Activated T-helper 9 cell treated with anti-CD3 and anti-CD28 coated beads, Interleukin-2, amount 50 U/mL, for 16 hours (primary cell): ENCODE data around the gene NEDD4L.

Source experiments
- DNase-seq: peaks from one replicate; pipeline ENCODE4 v3.0.0-alpha.2; 2020; ENCODE audit warnings: low read depth

NEDD4L gene

GRCh38 chr18:58349650-58350049 is 305.6 kb downstream of the NEDD4L start:
- no peak for DNase-seq

- DNase-seq = no peak
Observed at GRCh38 chr18:58350526-58350925, 306.5 kb downstream of the NEDD4L start.

DNA sequence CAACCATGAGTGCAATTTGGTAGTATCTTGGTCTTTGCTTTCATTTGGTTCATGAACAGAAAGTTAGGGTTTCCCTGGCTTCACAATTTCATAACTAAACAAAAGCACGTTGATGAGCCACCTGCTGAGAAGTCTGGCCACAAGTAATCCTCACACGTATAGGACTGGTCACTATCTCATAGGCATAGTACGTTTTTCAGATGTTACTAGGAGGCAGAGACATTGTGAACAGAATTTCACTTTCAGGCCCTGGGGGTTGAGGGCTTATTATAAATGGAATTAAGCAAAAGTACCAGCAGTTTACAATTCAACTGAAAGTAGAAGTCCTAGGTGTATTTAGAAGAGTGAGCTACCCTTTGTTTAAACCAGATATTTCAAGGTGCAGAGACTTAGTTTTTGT is 307.8 kb downstream of the NEDD4L start:
- DNase-seq = no peak

GRCh38 chr18:58353581-58353980 is 309.6 kb downstream of the NEDD4L start:
- no peak for DNase-seq

DNA sequence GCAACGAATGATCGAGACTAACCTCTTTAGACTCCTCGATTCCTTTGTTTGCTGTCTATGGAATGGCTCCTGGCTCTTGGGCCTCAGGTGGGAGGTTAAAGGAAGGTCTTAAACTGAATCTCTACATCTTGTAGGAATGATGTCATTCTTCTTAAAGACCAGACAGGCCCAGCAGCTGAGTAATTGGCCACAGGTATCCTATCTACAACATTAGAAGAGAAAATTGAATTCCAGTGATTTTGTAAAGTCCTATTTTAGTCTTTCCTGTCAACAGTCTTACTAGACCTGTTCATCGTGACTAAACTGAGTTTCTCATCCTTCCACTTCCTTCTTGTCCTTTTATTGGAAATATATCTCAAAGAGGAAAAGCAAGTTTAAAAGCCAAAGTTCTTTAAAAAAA is 310.0 kb downstream of the NEDD4L start:
- DNase-seq = no peak

- DNase-seq = no peak
Observed at GRCh38 chr18:58354791-58355190, 310.8 kb downstream of the NEDD4L start.

GRCh38 chr18:58355243-58355642 is 311.2 kb downstream of the NEDD4L start:
- no peak for DNase-seq

DNA sequence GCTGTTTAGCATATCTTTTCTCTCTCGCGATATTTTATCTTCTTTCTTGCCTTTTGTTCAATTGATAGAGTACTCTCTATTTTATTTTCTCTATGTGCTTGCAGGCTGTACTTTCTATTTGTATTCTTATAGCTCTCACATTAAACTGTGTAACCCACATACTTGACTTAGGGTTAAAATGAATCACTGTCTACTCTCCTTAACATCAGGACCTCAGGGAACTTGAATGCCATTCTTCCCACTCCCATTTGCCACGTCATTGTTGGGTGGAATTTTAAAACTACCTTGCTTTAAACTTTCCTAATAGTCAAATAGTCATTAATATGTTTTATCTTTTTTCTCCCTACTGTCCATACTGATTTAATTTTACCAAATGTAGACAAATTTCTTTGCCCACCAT is 315.2 kb downstream of the NEDD4L start:
- DNase-seq = no peak

DNA sequence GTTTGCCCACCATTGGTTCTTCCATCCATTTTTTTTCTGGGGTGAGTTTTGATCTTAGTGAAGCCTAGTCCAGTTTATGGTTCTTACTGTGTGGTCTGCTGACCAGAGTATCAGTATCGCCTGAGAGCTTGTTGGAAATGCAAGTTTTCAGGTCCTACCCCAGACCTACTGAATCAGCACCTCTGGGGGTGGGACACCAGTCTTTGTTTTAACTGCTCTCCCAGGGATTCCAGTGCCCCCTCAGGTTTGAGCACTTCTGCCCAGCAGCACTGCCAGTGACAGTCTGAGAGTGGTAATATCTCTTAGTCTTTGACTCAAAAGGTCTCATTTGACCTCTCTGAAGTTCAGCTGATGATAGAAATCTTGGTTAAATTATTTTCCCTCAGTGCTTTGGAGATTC is 315.6 kb downstream of the NEDD4L start:
- no peak for DNase-seq

- no peak for DNase-seq
Observed at GRCh38 chr18:58360324-58360723, 316.3 kb downstream of the NEDD4L start.

DNA sequence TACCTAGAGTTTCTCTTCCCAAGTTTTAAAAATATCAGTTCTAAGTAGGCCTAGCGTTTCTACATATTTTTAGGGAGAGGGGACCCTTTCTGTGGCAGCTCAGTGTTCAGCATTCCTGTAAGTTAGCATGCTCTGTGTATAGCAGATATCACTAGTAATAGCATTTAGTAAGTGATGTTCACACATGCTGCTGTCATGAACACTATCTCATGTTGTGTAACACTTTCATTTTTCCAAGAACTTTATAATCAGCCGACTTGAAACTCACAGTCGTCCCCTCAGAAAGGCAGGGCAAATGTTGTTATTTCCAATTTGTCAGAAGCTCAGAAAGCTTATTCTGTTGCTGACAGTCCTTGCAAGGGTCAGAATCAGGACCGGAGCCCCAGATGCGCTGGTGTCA is 317.2 kb downstream of the NEDD4L start:
- no peak for DNase-seq

GRCh38 chr18:58362027-58362575 is 318.1 kb downstream of the NEDD4L start:
- no peak for DNase-seq

GRCh38 chr18:58362829-58363271 is 318.8 kb downstream of the NEDD4L start:
- DNase-seq = no peak

GRCh38 chr18:58363767-58364540 is 319.9 kb downstream of the NEDD4L start:
- no peak for DNase-seq

- DNase-seq = no peak
Observed at GRCh38 chr18:58364876-58365528, 321.0 kb downstream of the NEDD4L start.

- DNase-seq = no peak
Observed at GRCh38 chr18:58367425-58368140, 323.6 kb downstream of the NEDD4L start.

DNA sequence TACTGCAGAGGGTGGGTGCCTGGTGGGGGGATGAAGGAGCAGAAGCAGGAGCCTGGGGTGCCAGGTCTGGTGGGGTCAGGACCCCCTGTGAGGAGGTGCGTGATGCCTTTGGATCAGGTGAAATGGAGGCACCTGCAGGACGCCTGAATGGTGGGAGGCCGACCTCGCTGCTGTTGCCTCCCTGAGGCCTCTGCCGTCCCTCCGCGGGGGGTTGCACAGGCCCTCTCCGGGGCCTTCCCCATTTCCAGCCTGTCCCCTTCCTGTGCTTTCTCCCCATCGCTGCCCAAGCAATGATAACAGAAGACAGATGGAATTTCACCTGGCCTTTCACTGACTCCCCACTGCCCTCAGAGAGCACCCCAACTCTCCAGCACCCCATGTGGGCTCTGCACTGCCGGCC is 325.6 kb downstream of the NEDD4L start:
- no peak for DNase-seq

DNA sequence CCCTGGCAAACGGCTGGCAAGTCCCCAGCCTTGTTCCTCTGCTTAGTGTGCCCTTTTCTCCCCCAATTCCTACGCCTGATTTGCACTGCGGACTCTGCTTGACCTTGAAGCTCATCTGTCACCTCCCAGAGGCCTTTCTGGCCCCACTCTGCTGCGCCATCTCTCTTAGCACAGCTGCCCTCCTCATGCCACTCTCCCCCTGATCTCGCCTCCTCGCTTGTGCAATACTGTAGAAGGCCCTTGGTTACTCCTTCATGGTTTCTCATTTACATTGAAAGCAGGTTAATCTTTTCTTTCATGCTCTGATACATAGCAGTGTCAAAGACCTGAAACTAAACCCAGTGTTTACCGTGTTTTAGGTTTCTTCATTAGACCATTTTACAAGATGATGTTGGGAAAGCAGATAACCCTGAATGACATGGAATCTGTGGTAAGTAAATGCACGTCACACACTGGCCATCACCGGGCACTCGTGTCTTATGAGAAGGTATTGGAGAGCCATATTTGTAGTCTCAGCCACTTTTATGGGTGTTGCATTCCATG is 326.1 kb downstream of the NEDD4L start:
- no peak for DNase-seq

GRCh38 chr18:58370612-58371011 is 326.6 kb downstream of the NEDD4L start:
- DNase-seq = no peak

- no peak for DNase-seq
Observed at GRCh38 chr18:58373481-58373880, 329.5 kb downstream of the NEDD4L start.

GRCh38 chr18:58375051-58375450 is 331.0 kb downstream of the NEDD4L start:
- no peak for DNase-seq
